ENCODE results near the gene RNASE12.

Gene RNASE12

DNA sequence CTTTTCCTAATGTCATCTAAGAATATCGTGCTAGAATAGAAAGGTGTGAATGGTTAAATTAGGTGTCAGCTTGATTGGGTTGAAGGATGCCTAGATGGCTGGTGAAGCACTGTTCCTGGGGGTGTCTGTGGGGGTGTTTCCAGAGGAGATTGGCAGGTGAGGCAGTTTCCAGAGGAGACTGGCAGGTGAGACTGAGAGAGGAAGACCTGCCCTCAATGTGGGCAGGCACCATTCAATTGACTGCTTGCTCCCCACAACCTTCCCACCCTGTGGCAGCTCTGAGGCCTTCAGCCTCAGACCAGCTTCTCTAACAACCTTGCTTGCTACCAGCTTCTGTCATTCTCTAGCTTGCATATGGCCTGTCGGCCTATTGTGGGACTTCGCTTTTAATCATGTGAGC is 39.6 kb downstream of the RNASE12 start:
- no peak overlapping the region for H3K4me3 ChIP-seq (ENCODE audit: low read depth, low read length)
- no peak for DNase-seq (ENCODE audit: low read depth)

DNA sequence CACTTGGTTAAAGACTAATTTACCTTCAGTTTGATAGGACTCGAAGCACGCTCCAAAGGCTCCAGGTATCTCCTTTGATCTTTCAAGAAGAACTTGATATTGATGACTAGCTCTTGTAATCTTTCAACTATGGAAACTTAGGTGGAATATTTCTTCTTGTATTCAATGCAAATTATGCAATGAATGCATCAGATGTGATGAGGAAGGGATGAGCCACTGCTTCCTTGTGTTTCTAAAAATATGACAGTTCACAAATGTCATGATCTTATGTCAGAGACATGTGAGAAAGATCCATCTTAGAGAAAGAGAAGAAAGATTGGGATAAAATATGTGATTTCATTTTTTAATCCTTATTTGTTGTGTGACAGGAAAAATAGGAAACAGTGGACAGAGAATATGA is 40.2 kb downstream of the RNASE12 start:
- no peak overlapping the region for H3K4me3 ChIP-seq (ENCODE audit: low read depth, low read length)
- DNase-seq (ENCODE audit: low read depth) = no peak

DNA sequence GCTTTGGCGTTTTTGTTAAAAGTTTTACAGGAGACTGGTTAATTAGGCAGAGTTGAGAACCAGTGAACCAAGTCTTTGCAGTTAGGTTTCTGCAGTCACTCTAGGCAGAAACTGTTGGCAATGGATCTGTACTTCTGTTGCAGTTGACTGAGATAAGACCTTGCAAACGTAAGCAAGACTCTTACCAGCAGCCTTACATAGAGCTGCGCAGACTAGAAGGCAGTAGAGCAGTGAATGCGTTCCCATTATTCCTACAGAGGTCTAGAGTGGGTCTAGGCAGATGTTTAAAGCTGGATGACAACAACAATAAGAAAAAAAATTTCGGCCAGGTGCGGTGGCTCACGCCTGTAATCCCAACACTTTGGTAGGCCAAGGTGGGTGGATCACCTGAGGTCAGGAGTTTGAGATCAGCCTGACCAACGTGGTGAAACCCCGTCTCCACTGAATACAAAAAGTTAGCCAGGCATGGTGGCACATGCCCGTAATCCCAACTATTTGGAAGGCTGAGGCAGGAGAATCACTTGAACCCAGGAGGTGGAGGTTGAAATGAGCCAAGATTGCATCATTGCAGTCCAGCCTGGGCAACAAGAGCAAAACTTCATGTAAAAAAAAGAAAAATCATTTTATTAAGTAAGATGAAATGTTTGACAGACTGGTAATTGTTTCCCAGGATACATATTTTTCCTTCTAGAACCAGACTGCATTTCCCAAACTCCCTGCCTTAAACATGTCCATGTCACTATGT is 42.6 kb downstream of the RNASE12 start:
- no peak for DNase-seq (ENCODE audit: low read depth)
- H3K4me3 ChIP-seq (ENCODE audit: low read depth, low read length) = no peak overlapping the region

DNA sequence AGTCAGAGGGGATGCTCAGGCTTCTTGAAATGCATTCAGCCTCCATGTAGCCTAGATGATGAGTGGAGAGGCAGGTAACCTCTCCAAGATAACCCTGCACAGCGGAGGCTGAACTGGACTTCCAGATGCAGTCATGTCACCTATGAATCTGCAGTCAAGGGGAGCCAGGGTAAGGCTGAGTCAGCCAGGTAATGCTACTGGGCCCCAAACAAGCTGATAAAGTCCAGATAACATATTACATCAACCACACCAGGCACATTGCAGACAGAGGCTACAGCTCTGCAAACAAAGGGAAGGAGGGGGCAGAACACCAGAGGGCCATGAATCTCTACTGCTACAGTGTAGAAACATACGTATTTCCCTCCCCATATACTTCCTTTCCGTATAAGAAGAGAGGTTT is 44.3 kb downstream of the RNASE12 start:
- no peak overlapping the region for H3K4me3 ChIP-seq (ENCODE audit: low read depth, low read length)

More for the DNA sequence above, 44.3 kb downstream of the RNASE12 start:
- no peak for DNase-seq (ENCODE audit: low read depth)

All from skeletal muscle cell (primary cell).